NCI-H510A treated with DMSO at 0.1 percent for 48 hours (cell line): ENCODE measurements around the gene FITM1.

Experiments used
- DNase-seq: peaks from one replicate; lab custom pipeline; 2025; lab: John Stamatoyannopoulos, UW

Gene FITM1

DNA sequence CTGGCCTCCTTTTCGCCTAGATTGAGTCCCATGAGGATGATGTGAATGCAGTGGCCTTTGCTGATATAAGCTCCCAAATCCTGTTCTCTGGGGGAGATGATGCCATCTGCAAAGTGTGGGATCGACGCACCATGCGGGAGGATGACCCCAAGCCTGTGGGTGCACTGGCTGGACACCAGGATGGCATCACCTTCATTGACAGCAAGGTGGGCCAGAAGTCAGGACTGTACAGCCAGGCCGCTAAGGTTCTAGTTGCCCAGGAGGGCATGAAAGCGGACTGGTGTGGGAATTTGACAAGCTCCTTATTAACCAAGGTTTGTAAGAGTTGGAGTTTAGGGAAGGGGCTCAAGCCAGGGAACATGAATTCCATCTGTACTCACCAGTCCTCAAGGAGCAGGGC lies 10.8 kb upstream of the FITM1 start:
- no peak for DNase-seq

- no peak for DNase-seq
These were observed 9.2 kb upstream of the FITM1 start for GRCh38 chr14:24121210-24121609.

DNA sequence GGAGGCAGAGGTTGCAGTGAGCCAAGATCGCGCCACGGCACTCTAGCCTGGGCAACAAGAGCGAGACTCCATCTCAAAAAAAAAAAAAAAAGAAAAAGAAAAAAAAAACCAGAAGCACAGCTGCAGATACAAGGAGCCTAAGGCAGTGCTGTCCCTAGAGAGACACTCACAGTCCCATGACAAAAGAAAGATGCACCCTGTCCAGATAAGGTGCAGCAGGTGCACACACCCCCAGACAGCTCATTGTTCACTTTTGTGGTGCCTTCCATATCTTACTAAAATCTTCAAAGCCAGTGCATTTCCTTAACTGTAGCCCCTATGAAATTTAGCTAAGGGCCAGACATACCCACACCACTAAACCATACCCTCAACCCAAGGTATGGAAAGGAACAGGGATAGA lies 8.0 kb upstream of the FITM1 start:
- no peak for DNase-seq

DNA sequence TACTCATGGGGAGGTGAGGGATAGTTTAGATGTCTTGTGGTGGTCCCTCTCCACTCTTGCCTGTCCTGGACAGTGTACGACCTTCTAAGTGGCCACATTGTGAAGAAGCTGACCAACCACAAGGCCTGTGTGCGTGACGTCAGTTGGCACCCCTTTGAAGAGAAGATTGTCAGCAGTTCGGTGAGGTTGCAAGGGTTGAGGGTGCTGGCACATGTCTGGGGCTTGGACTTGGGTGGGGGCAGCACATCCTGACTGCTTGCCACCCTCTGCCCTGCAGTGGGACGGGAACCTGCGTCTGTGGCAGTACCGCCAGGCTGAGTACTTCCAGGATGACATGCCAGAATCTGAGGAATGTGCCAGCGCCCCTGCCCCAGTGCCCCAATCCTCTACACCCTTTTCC lies 7.6 kb upstream of the FITM1 start:
- DNase-seq, result no peak

- DNase-seq, result no peak
These were observed 6.7 kb upstream of the FITM1 start for GRCh38 chr14:24123424-24124417.

- DNase-seq, result no peak
These were observed 3.5 kb upstream of the FITM1 start for GRCh38 chr14:24126939-24127338.

GRCh38 chr14:24127673-24128072 lies 2.8 kb upstream of the FITM1 start:
- DNase-seq, result no peak

- no peak for DNase-seq
These were observed 955 bp upstream of the FITM1 start for GRCh38 chr14:24129410-24129998.

DNA sequence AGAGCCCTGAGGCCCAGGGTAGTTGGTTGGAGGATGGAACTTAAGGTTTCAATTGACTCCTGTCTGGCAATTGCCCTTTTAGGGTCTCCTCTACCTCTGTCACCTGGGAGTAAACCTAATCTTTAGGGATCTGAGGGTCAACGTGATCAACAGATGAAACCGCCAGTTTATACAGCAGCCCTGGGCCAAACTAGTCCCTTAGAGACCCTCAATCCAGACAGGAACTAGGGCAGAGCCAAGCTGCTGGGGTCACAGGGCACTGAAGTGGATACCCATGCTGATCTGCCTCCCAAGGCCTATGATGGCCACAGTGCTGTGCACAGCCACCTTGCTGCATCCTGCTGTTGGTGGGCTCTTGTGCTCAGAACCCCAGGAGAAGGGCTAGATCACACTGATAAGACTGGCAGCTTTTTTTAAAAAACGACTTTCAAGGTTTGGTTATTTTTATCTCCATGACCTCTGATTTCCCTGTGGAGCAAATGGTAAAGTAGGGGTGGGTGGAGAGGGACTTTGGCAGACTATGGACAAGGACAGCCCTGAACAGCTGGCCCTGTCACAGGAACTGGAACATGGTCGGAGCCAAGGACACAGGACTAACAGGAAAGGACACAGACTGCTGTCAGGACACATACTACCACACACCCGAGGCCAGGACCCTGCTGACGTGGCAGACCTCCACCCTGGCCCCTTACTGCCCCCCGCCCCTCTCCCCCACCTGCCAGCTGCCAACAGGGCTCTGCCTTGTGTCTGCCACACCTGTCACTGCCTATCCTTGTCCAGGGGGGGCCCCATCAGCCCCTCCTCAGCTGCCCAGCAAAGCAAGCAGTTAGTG lies 474 bp downstream of the FITM1 start:
- no peak for DNase-seq

GRCh38 chr14:24131549-24131966 lies 1.1 kb downstream of the FITM1 start:
- DNase-seq, result no peak

- peak; percentile 63 for DNase-seq
These were observed 1.7 kb downstream of the FITM1 start for GRCh38 chr14:24132061-24132685.

DNA sequence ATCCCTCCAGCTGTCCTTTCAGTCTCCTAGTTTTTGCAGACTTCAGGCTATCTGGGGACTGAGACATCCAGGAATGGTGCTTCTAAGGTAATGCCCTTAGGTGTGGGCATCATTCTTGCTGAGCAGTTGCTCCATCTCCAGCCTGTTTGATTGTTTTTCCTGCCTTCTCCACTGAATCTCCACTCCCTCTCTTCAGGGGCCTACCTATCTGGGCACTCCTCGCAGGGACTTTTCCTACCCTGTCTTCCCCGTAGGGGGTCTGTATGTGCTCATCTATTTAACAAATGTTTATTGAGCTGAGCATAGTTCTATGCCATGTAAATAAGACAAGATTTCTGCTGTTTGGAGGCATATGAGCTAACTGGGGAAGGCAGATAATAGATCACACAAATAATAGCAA lies 2.5 kb downstream of the FITM1 start:
- DNase-seq, result no peak

DNA sequence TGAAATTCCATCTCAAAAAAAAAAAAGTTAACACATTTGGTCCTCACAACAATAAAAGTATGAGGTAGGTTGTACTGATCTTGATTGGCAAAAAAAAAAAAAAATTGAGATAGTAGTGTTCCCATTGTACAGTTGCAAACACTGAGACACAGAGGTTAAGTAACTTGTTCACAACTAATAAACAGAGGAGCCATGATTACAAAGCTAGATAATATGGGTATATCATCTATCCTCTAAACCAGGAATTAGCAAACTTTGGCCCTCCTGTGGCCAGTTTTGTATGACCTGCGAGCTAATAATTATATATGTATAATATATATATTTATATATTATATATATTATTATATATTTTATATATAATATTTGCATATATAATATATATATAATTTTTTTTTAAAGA lies 3.3 kb downstream of the FITM1 start:
- DNase-seq, result no peak

DNA sequence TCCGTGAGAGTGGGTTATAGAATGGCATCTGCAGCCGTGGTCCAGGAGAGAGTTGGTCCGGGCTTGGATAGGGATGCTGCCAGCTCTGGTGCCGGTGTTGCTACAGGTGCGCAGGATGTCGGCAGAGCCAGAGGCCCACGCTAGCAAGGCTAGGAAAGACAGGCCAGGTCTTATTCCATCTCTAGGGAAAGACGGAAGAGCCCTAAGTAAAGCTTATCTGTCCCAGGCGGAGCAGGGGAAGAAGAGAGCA lies 5.0 kb downstream of the FITM1 start:
- DNase-seq, result no peak

DNA sequence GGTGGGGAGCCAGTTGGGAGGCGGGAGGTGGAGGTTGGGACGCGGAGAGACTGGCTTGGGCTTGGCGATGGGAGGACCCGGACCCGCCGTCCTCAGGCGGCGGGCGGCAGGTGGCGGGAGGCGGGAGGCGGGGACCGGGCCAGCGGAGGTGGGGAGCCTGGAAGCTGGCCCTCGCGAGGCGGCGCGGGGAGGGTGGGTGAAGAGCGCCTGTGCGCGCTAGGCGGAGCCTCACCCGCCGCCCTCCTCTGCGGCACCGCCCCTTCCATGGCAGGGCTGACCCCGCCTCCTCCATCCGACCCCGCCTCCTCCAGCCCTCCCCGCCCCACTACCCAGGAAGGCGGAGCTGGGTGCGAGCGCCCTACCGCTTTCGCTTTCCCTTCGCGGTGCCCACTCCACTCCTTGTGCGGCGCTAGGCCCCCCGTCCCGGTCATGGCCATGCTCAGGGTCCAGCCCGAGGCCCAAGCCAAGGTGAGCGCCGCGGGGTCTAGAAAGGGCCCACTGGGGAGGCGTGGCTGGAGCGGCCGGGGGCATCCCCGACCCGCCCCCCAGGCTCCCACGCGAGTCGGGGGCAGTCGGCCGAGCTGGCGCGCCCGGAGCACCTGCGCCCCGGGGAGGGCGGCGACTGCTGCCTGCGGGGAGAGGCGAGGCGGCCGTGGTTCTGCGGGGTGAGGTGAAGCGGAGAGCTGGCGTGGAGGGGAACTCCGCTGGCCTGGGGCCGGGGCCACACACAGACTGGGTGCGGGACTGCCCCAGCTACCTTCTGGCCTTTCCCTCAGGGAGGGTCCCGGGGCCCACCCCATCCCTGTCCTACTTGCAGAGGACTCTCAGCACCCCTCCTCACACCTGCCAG lies 5.6 kb downstream of the FITM1 start, which contains the start of gene PSME1:
Gene PSME1, plus strand, starts transcription at position 361 of the 850 bp plus-strand sequence. Its CDS starts 69 bp downstream, at position 430.
- DNase-seq, result peak; percentile 87

GRCh38 chr14:24136684-24137528 lies 6.4 kb downstream of the FITM1 start:
- no peak for DNase-seq

DNA sequence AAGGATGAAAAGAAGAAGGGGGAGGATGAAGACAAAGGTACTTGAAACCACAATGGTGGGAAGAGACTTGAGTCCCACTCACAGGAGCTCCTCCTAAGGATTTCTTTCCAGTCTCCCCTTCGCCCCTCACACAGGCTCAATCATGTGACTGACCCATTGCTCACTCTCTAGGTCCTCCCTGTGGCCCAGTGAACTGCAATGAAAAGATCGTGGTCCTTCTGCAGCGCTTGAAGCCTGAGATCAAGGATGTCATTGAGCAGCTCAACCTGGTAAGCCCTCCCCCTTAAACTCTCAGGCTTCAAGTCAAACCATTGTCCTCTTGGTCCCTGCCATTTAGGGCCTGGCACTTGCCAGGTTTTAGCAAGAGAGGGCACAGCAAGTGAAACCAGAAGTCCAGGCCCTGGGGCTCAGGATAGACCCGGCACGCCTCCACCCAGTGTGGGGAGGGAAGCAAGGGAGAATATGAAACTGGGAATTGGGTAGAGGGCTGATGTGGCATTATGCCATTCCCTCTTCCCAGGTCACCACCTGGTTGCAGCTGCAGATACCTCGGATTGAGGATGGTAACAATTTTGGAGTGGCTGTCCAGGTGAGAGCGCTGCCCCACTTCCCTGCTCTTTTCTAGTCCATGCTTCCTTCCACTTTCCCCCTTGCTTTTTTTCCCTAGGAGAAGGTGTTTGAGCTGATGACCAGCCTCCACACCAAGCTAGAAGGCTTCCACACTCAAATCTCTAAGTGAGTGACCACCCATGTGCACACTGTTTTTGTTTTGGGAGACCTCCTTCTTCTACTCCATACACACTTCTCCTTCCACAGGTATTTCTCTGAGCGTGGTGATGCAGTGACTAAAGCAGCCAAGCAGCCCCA lies 7.3 kb downstream of the FITM1 start:
- DNase-seq, result no peak

DNA sequence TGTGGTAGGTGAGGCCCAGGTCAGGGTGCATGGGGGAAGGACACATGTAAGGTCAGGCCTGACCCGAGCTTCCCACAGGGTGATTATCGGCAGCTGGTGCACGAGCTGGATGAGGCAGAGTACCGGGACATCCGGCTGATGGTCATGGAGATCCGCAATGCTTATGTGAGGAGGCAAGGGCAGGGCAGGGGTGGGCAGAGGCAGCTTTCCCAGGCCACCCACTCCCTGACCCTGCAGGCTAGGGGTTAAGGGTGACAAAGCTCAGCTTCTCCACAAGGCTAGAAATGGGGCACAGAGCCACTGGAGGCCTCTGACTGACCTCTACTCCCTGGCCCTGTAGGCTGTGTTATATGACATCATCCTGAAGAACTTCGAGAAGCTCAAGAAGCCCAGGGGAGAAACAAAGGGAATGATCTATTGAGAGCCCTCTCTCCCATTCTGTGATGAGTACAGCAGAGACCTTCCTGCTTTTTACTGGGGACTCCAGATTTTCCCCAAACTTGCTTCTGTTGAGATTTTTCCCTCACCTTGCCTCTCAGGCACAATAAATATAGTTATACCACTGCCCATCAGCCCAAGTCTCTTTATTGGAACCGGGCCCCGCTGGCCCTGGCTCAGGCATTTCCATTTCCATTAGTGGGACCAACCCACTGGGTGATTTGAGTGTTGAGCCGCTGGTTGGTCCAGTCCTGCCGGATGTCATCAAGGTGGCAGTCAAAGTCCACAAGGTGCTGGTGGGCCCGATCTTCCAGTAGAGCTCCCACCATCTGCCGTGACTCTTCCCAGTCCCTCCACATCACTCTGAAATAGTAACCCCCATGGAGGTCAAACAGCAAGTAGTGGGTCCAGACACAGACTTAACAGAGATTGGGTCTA lies 8.2 kb downstream of the FITM1 start:
- no peak for DNase-seq
